Loucy (cell line): ENCODE data around the gene SYNRG.

Source experiments
- H2AFZ ChIP-seq: fragments of 200-600 bp; sonication (generic); 2 replicates; pipeline ENCODE4 v1.6.0; 2016; ENCODE audit warnings: antibody characterized with exemption, mild to moderate bottlenecking, low read length, moderate library complexity
- H3F3A ChIP-seq: fragments of 200-600 bp; 2 replicates; pipeline ENCODE4 v1.6.0; 2016; ENCODE audit warnings: antibody characterized with exemption, low read depth, mild to moderate bottlenecking
- H3K27me3 ChIP-seq: fragments of 200-600 bp; sonication (generic); 2 replicates; pipeline ENCODE4 v1.6.1; 2014; ENCODE audit warnings: low read length, mild to moderate bottlenecking; ENCODE audit not compliant: insufficient read depth, poor library complexity, severe bottlenecking
- H3K36me3 ChIP-seq: fragments of 200-600 bp; sonication (generic); 2 replicates; pipeline ENCODE4 v1.6.1; 2016; ENCODE audit warnings: low read length; ENCODE audit not compliant: insufficient read depth
- H3K4me1 ChIP-seq: fragments of 200-600 bp; sonication (generic); 2 replicates; pipeline ENCODE4 v1.5.1; 2014; ENCODE audit warnings: low read length, mild to moderate bottlenecking; ENCODE audit not compliant: insufficient read depth, poor library complexity, severe bottlenecking
- H3K4me2 ChIP-seq: fragments of 200-600 bp; sonication (generic); 2 replicates; pipeline ENCODE4 v1.6.0; 2014; ENCODE audit warnings: antibody characterized with exemption, low read length, low read depth, mild to moderate bottlenecking; ENCODE audit not compliant: poor library complexity, severe bottlenecking
- H3K4me3 ChIP-seq: fragments of 200-600 bp; sonication (generic); 2 replicates; pipeline ENCODE4 v1.5.1; 2014; ENCODE audit warnings: low read length, mild to moderate bottlenecking, mixed read lengths; ENCODE audit not compliant: poor library complexity, severe bottlenecking
- H3K79me2 ChIP-seq: fragments of 200-600 bp; sonication (generic); 2 replicates; pipeline ENCODE4 v1.6.1; 2014; ENCODE audit warnings: low read length; ENCODE audit not compliant: insufficient read depth
- H3K9ac ChIP-seq: fragments of 200-600 bp; sonication (generic); 2 replicates; pipeline ENCODE4 v1.6.0; 2014; ENCODE audit warnings: mild to moderate bottlenecking, low read depth, low read length, moderate library complexity; ENCODE audit not compliant: poor library complexity, severe bottlenecking
- H3K9me2 ChIP-seq: fragments of 200-600 bp; sonication (generic); replicated peaks from 2 replicates; pipeline ENCODE4 v1.6.1; 2016; ENCODE audit warnings: low read depth, low read length, mixed read lengths
- H3K9me3 ChIP-seq: fragments of 200-600 bp; sonication (generic); 2 replicates; pipeline ENCODE4 v1.6.1; 2014; ENCODE audit warnings: mild to moderate bottlenecking, antibody characterized with exemption, low read length, low read depth; ENCODE audit not compliant: insufficient read depth
- H4K20me1 ChIP-seq: fragments of 200-600 bp; sonication (generic); 2 replicates; pipeline ENCODE4 v1.6.0; 2014; ENCODE audit warnings: antibody characterized with exemption, low read length, mild to moderate bottlenecking; ENCODE audit not compliant: insufficient read depth, poor library complexity, severe bottlenecking
- CTCF ChIP-seq: fragments of 200-600 bp; sonication (generic); conservative IDR thresholded peaks from 2 replicates; pipeline ENCODE4 v1.5.1; 2014; ENCODE audit warnings: mild to moderate bottlenecking, antibody characterized with exemption, low read length
- EZH2phosphoT487 ChIP-seq: fragments of 200-600 bp; IDR thresholded peaks from 2 replicates; pipeline ENCODE4 v1.6.1; 2018; ENCODE audit warnings: antibody characterized with exemption, mild to moderate bottlenecking, moderate library complexity, borderline replicate concordance

The SYNRG gene

GRCh38 chr17:37568350-37569053 is 40.7 kb downstream of the SYNRG start:
- no peak for TF ChIP-seq EZH2phosphoT487
- no peak for TF ChIP-seq CTCF
- Histone ChIP-seq H3K4me1 (no peaks in the 10 kb centered on the region), H3K36me3 (peaks cover 82% of the 10 kb centered on the region), H2AFZ (no peak overlapping the region), H3K4me3 (no peak overlapping the region), H3K4me2 (no peak overlapping the region), H3K27me3 (no peaks in the 10 kb centered on the region), H3K79me2 (peaks cover 3% of the 10 kb centered on the region; the same call in 1 of the 2 replicates), H3K9me3 (no peaks in the 10 kb centered on the region), H4K20me1 (no peaks in the 10 kb centered on the region), H3K9ac (no peak overlapping the region), H3K9me2 (no peaks in the 10 kb centered on the region), H3F3A (no peaks in the 10 kb centered on the region)

- peaks cover 3% of the 10 kb centered on the region; the same call in 1 of the 2 replicates for H3K79me2 ChIP-seq
- H3K9me3 ChIP-seq = no peaks in the 10 kb centered on the region
- no peaks in the 10 kb centered on the region for H3K27me3 ChIP-seq
- peaks cover 80% of the 10 kb centered on the region for H3K36me3 ChIP-seq
- H3K9me2 ChIP-seq = no peaks in the 10 kb centered on the region
- no peak for TF ChIP-seq EZH2phosphoT487
- no peak for TF ChIP-seq CTCF
- no peaks in the 10 kb centered on the region for H4K20me1 ChIP-seq
- H3K4me1 ChIP-seq = no peaks in the 10 kb centered on the region
- no peaks in the 10 kb centered on the region for H3F3A ChIP-seq
- H3K4me2 ChIP-seq = no peak overlapping the region
- H3K4me3 ChIP-seq = no peak overlapping the region
- no peak overlapping the region for H2AFZ ChIP-seq
- no peak overlapping the region for H3K9ac ChIP-seq
Observed at GRCh38 chr17:37567538-37567937, 41.7 kb downstream of the SYNRG start.

- Histone ChIP-seq H4K20me1 (no peaks in the 10 kb centered on the region), H3K9me3 (no peaks in the 10 kb centered on the region), H3K36me3 (peaks cover 80% of the 10 kb centered on the region), H3K27me3 (no peaks in the 10 kb centered on the region), H3K9ac (no peak overlapping the region), H2AFZ (no peak overlapping the region), H3K4me3 (no peak overlapping the region), H3K4me1 (no peaks in the 10 kb centered on the region), H3K79me2 (peaks cover 2% of the 10 kb centered on the region; the same call in 1 of the 2 replicates), H3K4me2 (no peak overlapping the region), H3F3A (no peaks in the 10 kb centered on the region), H3K9me2 (no peaks in the 10 kb centered on the region)
- no peak for TF ChIP-seq CTCF
- no peak for TF ChIP-seq EZH2phosphoT487
Observed at GRCh38 chr17:37567137-37567536, 42.1 kb downstream of the SYNRG start.
